ENCODE measurements around the gene LIPT2.

DNA sequence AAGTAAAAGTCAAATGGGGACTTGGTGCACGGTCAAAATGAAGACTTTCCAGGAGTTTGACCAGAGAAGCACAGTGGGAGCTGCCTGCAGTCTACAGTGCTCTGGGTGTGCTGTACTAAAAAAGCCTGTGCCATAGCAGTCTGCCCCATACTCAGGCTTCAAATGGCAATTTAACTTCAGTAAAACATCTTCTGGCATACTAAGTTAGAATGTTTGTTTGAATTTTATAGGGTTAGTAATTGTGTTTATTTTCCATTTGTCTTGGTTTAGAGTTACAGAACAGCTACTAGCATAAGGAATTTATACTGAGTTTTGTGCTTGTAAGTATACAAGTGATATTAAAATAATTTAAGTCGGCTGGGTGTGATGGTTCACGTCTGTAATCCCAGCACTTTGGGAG lies 29.3 kb upstream of the LIPT2 start:
- no peak for TF ChIP-seq GATA2 (IDR thresholded peaks at IDR 0.05; ENCODE audit: low read depth, low read length)
- no peak for TF ChIP-seq GATA3 (IDR thresholded peaks at IDR 0.05; ENCODE audit: low read depth, low read length)
